ENCODE measurements around the gene TNS3. TPM values are rescaled to one million over a fixed set of nuclear protein-coding genes. Genes with fewer than 3 reads are reported as not detected.

The TNS3 gene
- total and polyA plus RNA-seq, 2 of the 13 experiments (the other 11 are each of a cell fraction or from before 2014, with no cell fraction given): 52.9 to 55.7 TPM

- TF ChIP-seq AFF4 (CRISPR knock-in tag; IDR thresholded peaks at IDR 0.05): no peak
- no peak for TF ChIP-seq HDAC6 (IDR thresholded peaks at IDR 0.05; ENCODE audit: low read depth, low read length)
- TF ChIP-seq MYNN (CRISPR knock-in tag; IDR thresholded peaks at IDR 0.05; ENCODE audit: low read depth): no peak
- peak; percentile 88; the same call in 1 of the 2 replicates for TF ChIP-seq ZBTB37 (CRISPR knock-in tag; IDR thresholded peaks at IDR 0.05)
- TF ChIP-seq KAT8 (CRISPR knock-in tag; IDR thresholded peaks at IDR 0.05): no peak; the same call in 1 of the 2 replicates
- TF ChIP-seq KLF15 (CRISPR knock-in tag; IDR thresholded peaks at IDR 0.05; ENCODE audit: borderline replicate concordance): no peak
- 0 out of 2 replicates have a peak, but pooled peaks have one; percentile 20 for TF ChIP-seq MAF1 (CRISPR knock-in tag; IDR thresholded peaks at IDR 0.05; ENCODE audit: borderline replicate concordance)
- TF ChIP-seq NR2F1 (CRISPR knock-in tag; IDR thresholded peaks at IDR 0.05): 0 out of 4 replicates have a peak, but pooled peaks of 1 of the 2 experiments have one; percentile 17
- TF ChIP-seq NR3C1 (CRISPR knock-in tag; IDR thresholded peaks at IDR 0.05): no peak
- TF ChIP-seq ZNF615 (CRISPR knock-in tag; IDR thresholded peaks at IDR 0.05; ENCODE audit: borderline replicate concordance): peak; percentile 62; the same call in 1 of the 2 replicates
- no peak for TF ChIP-seq GZF1 (CRISPR knock-in tag; IDR thresholded peaks at IDR 0.05)
- TF ChIP-seq NFKBIZ (CRISPR knock-in tag; IDR thresholded peaks at IDR 0.05): no peak
- TF ChIP-seq E2F5 (CRISPR knock-in tag; conservative IDR thresholded peaks at IDR 0.05): no peak
- peak; percentile 30; the same call in 1 of the 2 replicates for TF ChIP-seq SNAPC2 (CRISPR knock-in tag; IDR thresholded peaks at IDR 0.05)
- TF ChIP-seq ZNF441 (CRISPR knock-in tag; IDR thresholded peaks at IDR 0.05; ENCODE audit: borderline replicate concordance): no peak; the same call in 1 of the 2 replicates
- TF ChIP-seq ZNF777 (CRISPR knock-in tag; IDR thresholded peaks at IDR 0.05): no peak
- TF ChIP-seq TCF7 (IDR thresholded peaks at IDR 0.05; ENCODE audit: low read depth): no peak
- no peak for TF ChIP-seq GPN1 (CRISPR knock-in tag; IDR thresholded peaks at IDR 0.05; ENCODE audit: borderline replicate concordance)
- TF ChIP-seq GATA4 (IDR thresholded peaks at IDR 0.05; ENCODE audit: borderline replicate concordance, low read depth): 0 out of 2 replicates have a peak, but pooled peaks have one; percentile 45
- TF ChIP-seq PLSCR1 (CRISPR knock-in tag; IDR thresholded peaks at IDR 0.05; ENCODE audit: borderline replicate concordance): no peak
- TF ChIP-seq CSRNP2 (CRISPR knock-in tag; conservative IDR thresholded peaks at IDR 0.05; ENCODE audit: low read depth): no peak
Measured at GRCh38 chr7:47571331-47572093, 10.4 kb downstream of the TNS3 start (continued).

Measured in HepG2 (cell line).